ENCODE results near the gene TRIM54. TPM values are rescaled to one million over a fixed set of nuclear protein-coding genes. Genes with fewer than 3 reads are reported as not detected.

The TRIM54 gene
- total and polyA plus RNA-seq, 2 of the 4 experiments (the other 2 are of a cell fraction) = 0.15 TPM; not detected in 1

DNA sequence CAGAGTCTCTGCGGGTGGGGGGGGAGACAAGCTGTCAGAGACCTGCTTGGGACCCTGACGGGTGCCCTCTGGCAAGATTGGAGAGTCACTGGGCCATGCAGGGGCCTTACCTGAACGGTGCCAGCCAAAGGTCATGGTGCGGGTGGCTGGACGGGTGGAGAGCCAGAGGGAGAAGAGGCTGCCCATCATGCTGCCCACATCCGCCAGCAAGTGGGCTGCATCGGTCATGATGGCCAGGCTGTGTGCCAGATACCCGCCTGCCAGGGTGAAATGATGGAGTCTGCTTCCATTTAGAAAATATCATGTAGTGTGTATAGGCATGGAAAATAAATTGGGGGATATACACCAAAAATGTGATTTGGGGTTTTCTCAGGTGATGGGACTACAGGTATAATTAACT lies 24.2 kb upstream of the TRIM54 start:
- POLR2A ChIA-PET (ENCODE audit: unreplicated experiment) = no interaction called here
- in situ Hi-C loops (cut with MboI; ENCODE audit: low sequenced_read_pairs) = no loop called here
- Histone ChIP-seq H4K91ac (ENCODE audit: insufficient read depth, low read depth, low read length) (no peak overlapping the region), H2BK20ac (ENCODE audit: low read depth, low read length) (no peak overlapping the region), H4K20me1 (ENCODE audit: insufficient read depth, low read length) (no peaks in the 10 kb centered on the region), H3K14ac (replicated peaks; ENCODE audit: low read depth, low read length) (no peak overlapping the region), H3K4me1 (ENCODE audit: control insufficient read depth, insufficient read depth, low read length) (peaks cover 6% of the 10 kb centered on the region), H3K9me1 (ENCODE audit: insufficient read depth, low read length) (peaks cover 9% of the 10 kb centered on the region; the same call in 1 of the 2 replicates), H4K5ac (ENCODE audit: low read depth, low read length) (no peak overlapping the region), H3K23ac (ENCODE audit: low read depth, low read length) (no peak overlapping the region), H2BK15ac (ENCODE audit: low read depth, low read length) (no peak overlapping the region), H3K4me3 (ENCODE audit: insufficient read depth, low read depth, low read length) (no peak overlapping the region), H3K9ac (ENCODE audit: low read depth, low read length) (no peak overlapping the region), H3K18ac (ENCODE audit: low read depth, low read length) (no peak overlapping the region), H3K27me3 (ENCODE audit: control insufficient read depth, insufficient read depth, low read length) (peaks cover 57% of the 10 kb centered on the region), H4K8ac (ENCODE audit: low read depth in 2 of 2, low read length in 2 of 2) (no peak overlapping the region), H2BK5ac (ENCODE audit: low read depth, low read length, poor library complexity, severe bottlenecking) (no peak overlapping the region), H3K56ac (ENCODE audit: extremely low read depth, insufficient read depth, low read length) (no peak overlapping the region), H2AFZ (replicated peaks; ENCODE audit: low read length, poor library complexity) (no peak overlapping the region), H3K4ac (ENCODE audit: low read depth, low read length) (no peak overlapping the region), H3K27ac (ENCODE audit: insufficient read depth, low read length) (no peak overlapping the region), H3K9me3 (ENCODE audit: control insufficient read depth, insufficient read depth, low read length) (no peaks in the 10 kb centered on the region), H3K79me1 (ENCODE audit: low read depth in 1 of 2, low read length in 2 of 2) (no peaks in the 10 kb centered on the region), H3K36me3 (ENCODE audit: control insufficient read depth, insufficient read depth, low read length) (no peaks in the 10 kb centered on the region), H2AK5ac (ENCODE audit: low read depth, low read length) (no peak overlapping the region), H2BK120ac (ENCODE audit: low read depth, low read length) (no peak overlapping the region), H2AK9ac (replicated peaks; ENCODE audit: low read depth, low read length, poor library complexity) (no peak overlapping the region), H3K4me2 (ENCODE audit: low read depth, low read length) (no peak overlapping the region)
- dilution Hi-C loops (cut with HindIII; ENCODE audit: low sequenced_read_pairs, unreplicated experiment) = no loop called here
- 60% methylated on average over 1 of the region's 8 CpGs; no CpG with 5 or more reads in 1 of the 2 experiments for WGBS, 2 experiments (ENCODE audit: extremely low coverage in 2 of 2, insufficient read length in 1 of 2)
- CTCF ChIA-PET = no interaction called here
- intact Hi-C loops (cut with micrococcal nuclease) = no loop called here
- TF ChIP-seq SMC3 (IDR thresholded peaks at IDR 0.05; ENCODE audit: low read depth, low read length) = no peak
- TF ChIP-seq, protein P1, sequence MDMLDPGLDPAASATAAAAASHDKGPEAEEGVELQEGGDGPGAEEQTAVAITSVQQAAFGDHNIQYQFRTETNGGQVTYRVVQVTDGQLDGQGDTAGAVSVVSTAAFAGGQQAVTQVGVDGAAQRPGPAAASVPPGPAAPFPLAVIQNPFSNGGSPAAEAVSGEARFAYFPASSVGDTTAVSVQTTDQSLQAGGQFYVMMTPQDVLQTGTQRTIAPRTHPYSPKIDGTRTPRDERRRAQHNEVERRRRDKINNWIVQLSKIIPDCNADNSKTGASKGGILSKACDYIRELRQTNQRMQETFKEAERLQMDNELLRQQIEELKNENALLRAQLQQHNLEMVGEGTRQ (IDR thresholded peaks at IDR 0.05; ENCODE audit: low read depth, low read length) = no peak
- no peak for TF ChIP-seq NFE2L2 (IDR thresholded peaks at IDR 0.05; ENCODE audit: low read depth, low read length)
- no peak for TF ChIP-seq FOS (IDR thresholded peaks at IDR 0.05; ENCODE audit: low read depth, low read length)
- TF ChIP-seq, protein P2, sequence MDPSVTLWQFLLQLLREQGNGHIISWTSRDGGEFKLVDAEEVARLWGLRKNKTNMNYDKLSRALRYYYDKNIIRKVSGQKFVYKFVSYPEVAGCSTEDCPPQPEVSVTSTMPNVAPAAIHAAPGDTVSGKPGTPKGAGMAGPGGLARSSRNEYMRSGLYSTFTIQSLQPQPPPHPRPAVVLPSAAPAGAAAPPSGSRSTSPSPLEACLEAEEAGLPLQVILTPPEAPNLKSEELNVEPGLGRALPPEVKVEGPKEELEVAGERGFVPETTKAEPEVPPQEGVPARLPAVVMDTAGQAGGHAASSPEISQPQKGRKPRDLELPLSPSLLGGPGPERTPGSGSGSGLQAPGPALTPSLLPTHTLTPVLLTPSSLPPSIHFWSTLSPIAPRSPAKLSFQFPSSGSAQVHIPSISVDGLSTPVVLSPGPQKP (IDR thresholded peaks at IDR 0.05; ENCODE audit: borderline replicate concordance, low read depth, low read length) = no peak
- TF ChIP-seq BHLHE40 (IDR thresholded peaks at IDR 0.05; ENCODE audit: low read depth, low read length) = no peak
- no peak for TF ChIP-seq MXI1 (IDR thresholded peaks at IDR 0.05; ENCODE audit: borderline replicate concordance, low read depth, low read length)
- TF ChIP-seq MAZ (IDR thresholded peaks at IDR 0.05; ENCODE audit: borderline replicate concordance, low read depth, low read length) = no peak
- BruUV-seq (replicated peaks) = no TSS peak
- DNase-seq = no peak
- no peak for ATAC-seq (ENCODE audit: low read depth)

All from IMR-90 (cell line).